Activated B cell treated with CpG ODN at 0.5 μM for 24 hours (primary cell): Measurements from ENCODE around the gene TP53TG5. TPM values are rescaled to one million over a fixed set of nuclear protein-coding genes. Genes with fewer than 3 reads are reported as not detected.

Experiments
- ATAC-seq: fragments of 200-7000 bp; cut with Tn5 transposase; one replicate; pipeline ENCODE4 v1.10.0; 2021; ENCODE audit warnings: low read depth, mild to moderate bottlenecking, moderate library complexity
- CTCF ChIA-PET: fragments of 350-600 bp; sonication (Branson Sonifier 250); formaldehyde crosslinking; loops from one replicate; lab custom pipeline; 2021; ENCODE audit warnings: antibody characterized with exemption; lab: Charles Lee
- POLR2A ChIA-PET: fragments of 350-600 bp; sonication (Branson Sonifier 250); formaldehyde crosslinking; loops from one replicate; lab custom pipeline; 2021; ENCODE audit warnings: antibody characterized with exemption; lab: Charles Lee
- DNase-seq: peaks from one replicate; pipeline ENCODE4 v3.0.0; 2022
- H3K27ac Mint-ChIP-seq: one replicate; pipeline ENCODE4 v1.8.0; 2020; ENCODE audit warnings: mixed read lengths
- H3K27me3 Mint-ChIP-seq: one replicate; pipeline ENCODE4 v1.8.0; 2021; ENCODE audit warnings: mixed read lengths
- H3K36me3 Mint-ChIP-seq: one replicate; pipeline ENCODE4 v1.8.0; 2021; ENCODE audit warnings: low read depth, mixed read lengths
- H3K4me1 Mint-ChIP-seq: one replicate; pipeline ENCODE4 v1.8.0; 2021; ENCODE audit warnings: mixed read lengths
- H3K4me3 Mint-ChIP-seq: one replicate; pipeline ENCODE4 v1.8.0; 2020; ENCODE audit warnings: mild to moderate bottlenecking, mixed read lengths
- H3K9me3 Mint-ChIP-seq: one replicate; pipeline ENCODE4 v1.8.0; 2020; ENCODE audit warnings: mixed read lengths
- intact Hi-C: fragments of 100-400 bp; cut with micrococcal nuclease; formaldehyde crosslinking; loops from one replicate; pipeline ENCODE4 v1.15.1; 2024
- total RNA-seq: library from RNA; stranded (reverse); gene quantifications from 2 replicates; pipeline ENCODE4 v1.2.3, GENCODE V29; 2022
- TF ChIP-seq, protein P1 (sequence below): fragments of 200-600 bp; IDR thresholded peaks from one replicate; pipeline ENCODE4 v1.8.0; 2022; ENCODE audit warnings: antibody characterized with exemption, mild to moderate bottlenecking

Gene TP53TG5
- total RNA-seq, 1 donor from 2014 or later, result not detected

DNA sequence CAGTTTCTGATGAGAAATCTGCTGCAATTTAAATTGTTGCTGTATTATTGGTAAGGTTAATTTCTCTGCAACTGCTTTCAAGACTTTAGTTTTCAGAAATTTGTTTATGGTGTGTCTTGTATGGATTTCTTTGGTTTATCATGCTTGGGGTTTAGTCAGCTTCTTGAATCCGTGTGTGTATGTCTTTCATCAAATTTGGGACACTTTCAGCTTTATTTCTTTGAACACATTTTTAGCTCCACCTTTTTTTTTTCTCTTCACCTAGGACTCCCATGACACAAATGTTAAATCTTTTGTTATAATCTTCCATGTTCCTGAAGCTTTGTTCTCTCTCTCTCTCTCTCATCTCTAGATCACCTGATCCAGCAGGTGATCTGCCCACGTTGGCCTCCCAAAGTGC, 13.4 kb upstream of the TP53TG5 start:
- H3K27me3 Mint-ChIP-seq, result no peaks in the 10 kb centered on the region
- H3K4me3 Mint-ChIP-seq, result no peak overlapping the region
- H3K4me1 Mint-ChIP-seq, result peaks cover 5% of the 10 kb centered on the region
- intact Hi-C loops, result no loop called here
- peaks cover 2% of the 10 kb centered on the region for H3K9me3 Mint-ChIP-seq
- POLR2A ChIA-PET, result no interaction called here
- no peak for ATAC-seq
- H3K36me3 Mint-ChIP-seq, result peaks cover 14% of the 10 kb centered on the region
- TF ChIP-seq, protein P1, sequence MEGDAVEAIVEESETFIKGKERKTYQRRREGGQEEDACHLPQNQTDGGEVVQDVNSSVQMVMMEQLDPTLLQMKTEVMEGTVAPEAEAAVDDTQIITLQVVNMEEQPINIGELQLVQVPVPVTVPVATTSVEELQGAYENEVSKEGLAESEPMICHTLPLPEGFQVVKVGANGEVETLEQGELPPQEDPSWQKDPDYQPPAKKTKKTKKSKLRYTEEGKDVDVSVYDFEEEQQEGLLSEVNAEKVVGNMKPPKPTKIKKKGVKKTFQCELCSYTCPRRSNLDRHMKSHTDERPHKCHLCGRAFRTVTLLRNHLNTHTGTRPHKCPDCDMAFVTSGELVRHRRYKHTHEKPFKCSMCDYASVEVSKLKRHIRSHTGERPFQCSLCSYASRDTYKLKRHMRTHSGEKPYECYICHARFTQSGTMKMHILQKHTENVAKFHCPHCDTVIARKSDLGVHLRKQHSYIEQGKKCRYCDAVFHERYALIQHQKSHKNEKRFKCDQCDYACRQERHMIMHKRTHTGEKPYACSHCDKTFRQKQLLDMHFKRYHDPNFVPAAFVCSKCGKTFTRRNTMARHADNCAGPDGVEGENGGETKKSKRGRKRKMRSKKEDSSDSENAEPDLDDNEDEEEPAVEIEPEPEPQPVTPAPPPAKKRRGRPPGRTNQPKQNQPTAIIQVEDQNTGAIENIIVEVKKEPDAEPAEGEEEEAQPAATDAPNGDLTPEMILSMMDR, result no peak
- no peak for DNase-seq
- H3K27ac Mint-ChIP-seq, result no peak overlapping the region
- CTCF ChIA-PET, result interaction anchor here (1.0 kb wide), 1 partner anchor 18 kb away, joined by 3 read pairs; no protein-coding TSS in a partner anchor

GRCh38 chr20:45390931-45391330, 12.8 kb upstream of the TP53TG5 start:
- Mint-ChIP-seq H3K4me3 (no peak overlapping the region), H3K9me3 (peaks cover 2% of the 10 kb centered on the region), H3K36me3 (peaks cover 14% of the 10 kb centered on the region), H3K27me3 (no peaks in the 10 kb centered on the region), H3K4me1 (peaks cover 5% of the 10 kb centered on the region), H3K27ac (no peak overlapping the region)
- ChIA-PET CTCF (interaction anchor here (1.0 kb wide), 1 partner anchor 17 kb away, joined by 3 read pairs; no protein-coding TSS in a partner anchor), POLR2A (no interaction called here)
- TF ChIP-seq, protein P1, result no peak
- no peak for ATAC-seq
- DNase-seq, result no peak
- intact Hi-C loops, result no loop called here

DNA sequence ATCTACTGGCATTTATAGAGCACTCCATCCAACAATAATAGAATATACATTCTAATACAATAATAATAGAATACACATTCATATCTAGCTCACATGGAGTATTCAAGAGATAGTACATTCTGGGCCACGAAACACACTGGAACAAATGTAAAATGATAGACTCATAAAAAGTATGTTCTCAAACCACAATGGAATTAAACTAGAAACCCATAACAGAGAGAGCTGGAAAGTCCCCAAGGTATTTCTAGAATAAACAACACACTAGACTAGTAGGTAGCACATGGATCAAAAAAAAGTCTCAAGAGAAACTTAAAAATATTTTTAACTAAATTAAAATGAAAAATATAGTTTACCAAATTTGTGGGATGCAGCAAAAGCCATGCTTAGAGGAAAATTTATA, 9.1 kb upstream of the TP53TG5 start:
- ChIA-PET POLR2A (interaction anchor here (1.3 kb wide), 1 partner anchor 28 kb away, joined by 4 read pairs; the partner anchor contains the start of gene PIGT), CTCF (interaction anchor here (1.0 to 2.4 kb wide), 2 partner anchors 13 to 49 kb away, joined by 7 to 11 read pairs; no protein-coding TSS in a partner anchor)
- Mint-ChIP-seq H3K27ac (no peak overlapping the region), H3K36me3 (peaks cover 8% of the 10 kb centered on the region), H3K9me3 (peaks cover 2% of the 10 kb centered on the region), H3K4me3 (no peak overlapping the region), H3K4me1 (peaks cover 5% of the 10 kb centered on the region), H3K27me3 (no peaks in the 10 kb centered on the region)
- intact Hi-C loops, result loop anchor here (2.0 kb wide), 1 partner anchor 20 kb away; no protein-coding TSS in a partner anchor
- ATAC-seq, result no peak
- no peak for DNase-seq
- TF ChIP-seq, protein P1, result no peak

- intact Hi-C loops, result no loop called here
- H3K27ac Mint-ChIP-seq, result no peak overlapping the region
- no peak for DNase-seq
- H3K4me1 Mint-ChIP-seq, result peaks cover 22% of the 10 kb centered on the region
- ATAC-seq, result no peak
- H3K4me3 Mint-ChIP-seq, result no peak overlapping the region
- CTCF ChIA-PET, result interaction anchor here (2.0 to 22.9 kb wide), 3 partner anchors 15 to 58 kb away, joined by 5 to 534 read pairs (median 75); partner anchors contain the start of gene SYS1
- H3K27me3 Mint-ChIP-seq, result no peaks in the 10 kb centered on the region
- POLR2A ChIA-PET, result no interaction called here
- H3K9me3 Mint-ChIP-seq, result no peaks in the 10 kb centered on the region
- peaks cover 14% of the 10 kb centered on the region for H3K36me3 Mint-ChIP-seq
- TF ChIP-seq, protein P1, result no peak
Measured at GRCh38 chr20:45377269-45377668, 856 bp downstream of the TP53TG5 start.

DNA sequence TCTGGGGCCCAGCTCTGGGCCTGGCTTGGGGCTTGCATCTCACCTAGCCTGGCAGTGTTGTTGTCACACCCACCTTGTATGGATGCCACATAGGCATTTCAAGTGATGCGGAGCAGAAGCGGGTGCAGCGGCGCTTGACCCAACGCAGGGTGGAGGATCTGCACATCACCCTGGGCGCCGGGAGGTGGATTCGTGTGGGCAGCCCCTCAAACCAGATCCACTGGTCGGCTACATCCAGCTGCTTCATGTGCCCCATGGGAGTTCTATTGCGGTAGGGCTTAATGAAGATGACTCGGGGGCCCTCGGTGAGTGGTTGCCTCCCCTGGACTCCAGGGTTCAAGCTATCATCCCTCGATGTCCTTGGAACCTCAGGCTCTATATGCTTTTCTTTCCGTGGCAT, 3.2 kb downstream of the TP53TG5 start:
- Mint-ChIP-seq H3K27ac (no peak overlapping the region), H3K9me3 (no peaks in the 10 kb centered on the region), H3K4me3 (no peak overlapping the region), H3K27me3 (no peaks in the 10 kb centered on the region), H3K4me1 (peaks cover 44% of the 10 kb centered on the region), H3K36me3 (peaks cover 15% of the 10 kb centered on the region)
- TF ChIP-seq, protein P1, result no peak
- DNase-seq, result no peak
- POLR2A ChIA-PET, result interaction anchor here (0.5 to 3.7 kb wide), 2 partner anchors 41 to 48 kb away, joined by 3 to 28 read pairs; partner anchors contain the start of gene PIGT
- ATAC-seq, result no peak
- intact Hi-C loops, result loop anchor here (1.0 kb wide), 2 partner anchors 12 to 62 kb away; partner anchors contain the start of gene SYS1
- CTCF ChIA-PET, result interaction anchor here (2.3 to 22.9 kb wide), 4 partner anchors 12 to 60 kb away, joined by 16 to 534 read pairs (median 46); partner anchors contain the start of genes PIGT and SYS1
